ENCODE results near the gene SLC25A12. TPM values are rescaled to one million over a fixed set of nuclear protein-coding genes. Genes with fewer than 3 reads are reported as not detected.
"Not testable (repeated sequence)": the region's sequence is repeated elsewhere in the genome, so short reads cannot be mapped to it uniquely, and the experiment has no call there.

Gene SLC25A12
- total RNA-seq, 4 donors from 2014 or later, result 12.0 to 31.1 (median 22.1) TPM

DNA sequence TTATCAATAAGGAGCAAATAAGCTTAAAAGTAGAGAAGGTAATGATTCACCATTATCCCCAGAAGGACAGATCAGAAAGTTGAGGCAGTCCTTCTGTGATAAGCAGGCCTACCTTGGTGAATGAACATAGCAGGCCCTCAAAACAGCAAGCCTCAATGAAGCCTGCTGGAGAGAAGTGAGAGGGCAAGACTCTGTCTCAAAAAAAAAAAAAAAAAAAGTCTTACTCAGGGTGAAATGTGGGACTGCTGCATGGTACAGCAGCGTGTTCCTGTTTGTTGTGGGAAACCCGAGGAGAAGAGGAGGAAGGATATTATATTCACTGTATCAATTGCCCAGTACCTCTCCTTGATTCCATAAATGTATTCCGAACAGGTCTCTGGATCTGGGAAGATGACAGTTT lies 19.5 kb upstream of the SLC25A12 start:
- no peaks in the 10 kb centered on the region for H3K4me1 ChIP-seq
- H3K27me3 ChIP-seq, result no peaks in the 10 kb centered on the region
- H3K9me3 ChIP-seq, result peaks cover 0 to 5% (median 0%) of the 10 kb centered on the region in 3 donors
- TF ChIP-seq, protein P1, sequence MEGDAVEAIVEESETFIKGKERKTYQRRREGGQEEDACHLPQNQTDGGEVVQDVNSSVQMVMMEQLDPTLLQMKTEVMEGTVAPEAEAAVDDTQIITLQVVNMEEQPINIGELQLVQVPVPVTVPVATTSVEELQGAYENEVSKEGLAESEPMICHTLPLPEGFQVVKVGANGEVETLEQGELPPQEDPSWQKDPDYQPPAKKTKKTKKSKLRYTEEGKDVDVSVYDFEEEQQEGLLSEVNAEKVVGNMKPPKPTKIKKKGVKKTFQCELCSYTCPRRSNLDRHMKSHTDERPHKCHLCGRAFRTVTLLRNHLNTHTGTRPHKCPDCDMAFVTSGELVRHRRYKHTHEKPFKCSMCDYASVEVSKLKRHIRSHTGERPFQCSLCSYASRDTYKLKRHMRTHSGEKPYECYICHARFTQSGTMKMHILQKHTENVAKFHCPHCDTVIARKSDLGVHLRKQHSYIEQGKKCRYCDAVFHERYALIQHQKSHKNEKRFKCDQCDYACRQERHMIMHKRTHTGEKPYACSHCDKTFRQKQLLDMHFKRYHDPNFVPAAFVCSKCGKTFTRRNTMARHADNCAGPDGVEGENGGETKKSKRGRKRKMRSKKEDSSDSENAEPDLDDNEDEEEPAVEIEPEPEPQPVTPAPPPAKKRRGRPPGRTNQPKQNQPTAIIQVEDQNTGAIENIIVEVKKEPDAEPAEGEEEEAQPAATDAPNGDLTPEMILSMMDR (IDR thresholded peaks at IDR 0.05), result no peak
- TF ChIP-seq POLR2A (IDR thresholded peaks at IDR 0.05), result no peak
- no peak overlapping the region for H3K4me3 ChIP-seq
- WGBS, 2 donors, result 81 to 87% methylated on average over 3 of the region's 3 CpGs
- H3K36me3 ChIP-seq, result no peaks in the 10 kb centered on the region
- no peak overlapping the region for H3K27ac ChIP-seq
- DNase-seq, result no peak
- intact Hi-C loops (cut with DNase I), result no loop called here

DNA sequence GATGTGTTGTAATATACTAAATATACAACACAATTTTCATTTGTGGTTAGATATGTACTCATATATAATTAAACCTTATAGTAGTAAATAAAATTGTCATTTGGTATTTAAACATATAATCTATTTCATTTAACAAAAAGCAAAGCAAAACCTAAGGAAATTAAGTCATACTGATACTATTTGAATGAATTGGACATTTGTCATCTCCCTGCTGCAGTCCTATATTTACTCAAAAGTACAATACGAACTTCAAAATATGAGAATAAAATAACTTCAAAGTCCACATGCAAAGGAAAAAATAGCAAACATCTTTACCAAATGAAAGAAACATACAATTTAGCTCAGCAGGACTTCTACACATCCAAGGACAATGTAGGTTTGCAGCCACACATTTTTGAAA lies 16.4 kb upstream of the SLC25A12 start:
- no peak overlapping the region for H3K27ac ChIP-seq
- H3K9me3 ChIP-seq, result peaks cover 0 to 5% (median 0%) of the 10 kb centered on the region in 3 donors
- H3K4me1 ChIP-seq, result no peaks in the 10 kb centered on the region
- TF ChIP-seq POLR2A (IDR thresholded peaks at IDR 0.05), result no peak
- TF ChIP-seq, protein P1 (IDR thresholded peaks at IDR 0.05), result no peak
- no peaks in the 10 kb centered on the region for H3K36me3 ChIP-seq
- 29 to 74% methylated on average over 1 of the region's 1 CpG for WGBS, 2 donors
- H3K27me3 ChIP-seq, result no peaks in the 10 kb centered on the region
- intact Hi-C loops (cut with DNase I), result no loop called here
- no peak overlapping the region for H3K4me3 ChIP-seq
- no peak for DNase-seq

DNA sequence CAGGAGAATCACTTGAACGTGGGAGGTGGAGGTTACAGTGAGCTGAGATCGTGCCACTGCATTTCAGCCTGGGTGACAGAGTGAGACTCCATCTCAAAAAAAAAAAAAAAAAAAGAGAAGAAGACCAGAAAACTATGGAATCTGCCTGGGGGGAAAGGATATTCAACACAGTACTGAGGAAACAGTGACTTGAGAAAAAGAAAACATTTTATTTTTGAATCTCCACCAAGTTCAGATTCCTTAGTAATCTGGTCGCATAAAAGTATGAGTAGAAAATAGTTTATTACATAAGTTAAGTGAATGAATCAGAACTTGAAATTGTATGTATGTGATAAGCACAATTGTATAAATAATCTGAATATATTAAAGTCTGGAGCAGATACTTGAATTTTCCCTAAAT lies 15.2 kb upstream of the SLC25A12 start:
- Histone ChIP-seq H3K9me3 (peaks cover 0 to 5% (median 0%) of the 10 kb centered on the region in 3 donors), H3K4me3 (no peak overlapping the region), H3K36me3 (no peaks in the 10 kb centered on the region), H3K27me3 (no peaks in the 10 kb centered on the region), H3K27ac (no peak overlapping the region), H3K4me1 (no peaks in the 10 kb centered on the region)
- TF ChIP-seq POLR2A (IDR thresholded peaks at IDR 0.05), result no peak
- WGBS, 2 donors, result 84 to 87% methylated on average over 3 of the region's 3 CpGs
- no peak for DNase-seq
- intact Hi-C loops (cut with DNase I), result no loop called here

DNA sequence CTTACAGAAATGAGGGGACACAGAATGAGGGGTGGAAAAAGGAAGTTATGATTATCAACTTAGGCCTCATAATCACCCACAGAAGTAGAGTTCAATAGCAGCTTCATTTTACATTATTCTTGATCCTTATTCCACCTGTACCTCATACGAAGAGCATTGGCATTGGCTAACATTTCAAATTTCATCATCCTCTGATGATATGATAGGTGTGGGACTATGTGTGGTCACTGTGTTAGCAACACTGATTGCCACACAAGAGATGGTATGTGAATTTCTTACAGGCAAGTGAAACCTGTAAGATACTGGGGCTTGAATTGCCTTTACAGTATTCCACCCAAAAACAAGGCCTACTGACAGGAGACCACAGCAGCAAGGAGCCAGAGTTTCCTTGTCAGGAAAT lies 14.2 kb upstream of the SLC25A12 start:
- intact Hi-C loops (cut with DNase I), result no loop called here
- peaks cover 0 to 5% (median 0%) of the 10 kb centered on the region in 3 donors for H3K9me3 ChIP-seq
- no peaks in the 10 kb centered on the region for H3K27me3 ChIP-seq
- no peak overlapping the region for H3K4me3 ChIP-seq
- no peak for DNase-seq
- no peak for TF ChIP-seq POLR2A (IDR thresholded peaks at IDR 0.05)
- TF ChIP-seq, protein P1 (IDR thresholded peaks at IDR 0.05), result no peak
- no peaks in the 10 kb centered on the region for H3K4me1 ChIP-seq
- WGBS, 2 donors, result 92 to 95% methylated on average over 1 of the region's 1 CpG
- H3K36me3 ChIP-seq, result no peaks in the 10 kb centered on the region
- no peak overlapping the region for H3K27ac ChIP-seq

DNA sequence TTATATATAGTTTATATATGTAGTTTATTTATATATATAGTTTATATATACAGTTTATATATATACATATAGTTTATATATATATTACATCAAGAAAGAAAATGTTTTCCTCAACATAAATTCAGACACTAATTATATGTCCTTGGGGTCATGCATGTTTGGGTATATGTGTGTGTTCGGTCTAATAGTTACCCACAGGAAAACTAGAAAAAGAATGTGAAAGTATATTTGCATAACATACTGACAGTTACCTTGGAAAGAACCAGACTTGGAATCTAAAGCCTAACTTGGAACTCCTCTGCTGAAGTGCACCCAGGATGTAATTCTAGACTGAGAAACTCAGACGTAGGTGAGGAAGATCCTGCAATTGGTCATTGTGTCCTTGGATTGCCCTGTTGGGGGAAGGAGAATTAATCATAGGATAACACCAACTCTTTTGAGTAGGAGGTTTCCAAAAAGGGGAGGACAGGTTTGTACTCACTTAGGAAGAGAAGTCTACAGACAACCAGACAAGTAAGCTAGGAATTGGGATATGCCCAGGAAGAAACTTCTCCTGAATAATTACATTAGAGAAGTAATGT lies 8.9 kb upstream of the SLC25A12 start:
- Histone ChIP-seq H3K4me3 (no peak overlapping the region), H3K4me1 (no peaks in the 10 kb centered on the region), H3K9me3 (no peaks in the 10 kb centered on the region), H3K36me3 (no peaks in the 10 kb centered on the region), H3K27me3 (no peaks in the 10 kb centered on the region), H3K27ac (no peak overlapping the region)
- intact Hi-C loops (cut with DNase I), result no loop called here
- TF ChIP-seq, protein P1 (IDR thresholded peaks at IDR 0.05), result no peak
- TF ChIP-seq POLR2A (IDR thresholded peaks at IDR 0.05), result no peak
- 31 to 45% methylated on average over 2 of the region's 2 CpGs for WGBS, 2 donors
- no peak for DNase-seq

DNA sequence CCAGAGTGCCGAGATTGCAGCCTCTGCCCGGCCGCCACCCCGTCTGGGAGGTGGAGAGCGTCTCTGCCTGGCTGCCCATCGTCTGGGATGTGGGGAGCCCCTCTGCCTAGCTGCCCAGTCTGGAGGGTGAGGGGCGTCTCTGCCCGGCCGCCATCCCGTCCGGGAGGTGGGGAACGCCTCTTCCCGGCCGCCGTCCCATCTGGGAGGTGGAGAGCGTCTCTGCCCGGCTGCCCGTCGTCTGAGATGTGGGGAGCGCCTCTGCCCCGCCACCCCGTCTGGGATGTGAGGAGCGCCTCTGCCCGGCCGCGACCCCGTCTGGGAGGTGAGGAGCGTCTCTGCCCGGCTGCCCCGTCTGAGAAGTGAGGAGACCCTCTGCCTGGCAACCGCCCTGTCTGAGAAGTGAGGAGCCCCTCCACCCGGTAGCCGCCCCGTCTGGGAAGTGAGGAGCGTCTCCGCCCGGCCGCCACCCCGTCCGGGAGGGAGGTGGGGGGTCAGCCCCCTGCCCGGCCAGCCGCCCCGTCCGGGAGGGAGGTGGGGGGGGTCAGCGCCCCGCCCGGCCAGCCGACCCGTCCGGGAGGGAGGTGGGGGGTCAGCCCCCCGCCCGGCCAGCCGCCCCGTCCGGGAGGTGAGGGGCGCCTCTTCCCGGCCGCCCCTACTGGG lies 5.7 kb upstream of the SLC25A12 start:
- H3K4me1 ChIP-seq; H3K4me3 ChIP-seq; H3K27ac ChIP-seq; H3K9me3 ChIP-seq; H3K27me3 ChIP-seq; H3K36me3 ChIP-seq; intact Hi-C loops (cut with DNase I); DNase-seq: not testable (repeated sequence)
- no CpG with 5 or more reads among the region's 58 CpGs for WGBS, 2 donors
